Hematopoietic multipotent progenitor cell treated with erythropoietin and hydrocortisone succinate and interleukin-3 and kit ligand, for 17 days (in vitro differentiated cells): ENCODE measurements around the gene NHEJ1.

ENCODE experiments used
- DNase-seq: peaks from one replicate; pipeline ENCODE4 v3.0.0-alpha.2; 2015; ENCODE audit warnings: low spot score

NHEJ1 gene

DNA sequence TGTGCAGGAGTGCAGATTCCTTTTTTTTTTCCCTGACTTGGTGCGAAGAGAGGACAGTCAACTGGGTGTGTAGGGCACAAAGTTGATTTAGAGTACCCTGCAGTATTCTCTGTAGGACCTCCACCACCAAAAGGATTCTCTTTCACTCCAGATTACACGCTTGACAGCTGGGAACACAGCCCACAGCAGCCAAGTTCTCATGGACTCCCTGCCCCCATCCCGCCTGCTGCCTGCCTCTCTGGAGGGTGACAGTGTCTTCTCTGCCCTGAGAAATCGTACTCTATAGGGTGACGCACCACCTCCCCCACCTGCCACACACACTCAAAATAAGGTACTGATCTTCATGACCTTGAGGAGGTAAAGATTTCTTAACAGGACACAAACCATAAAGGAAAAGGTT lies 73.3 kb downstream of the NHEJ1 start:
- no peak for DNase-seq

DNA sequence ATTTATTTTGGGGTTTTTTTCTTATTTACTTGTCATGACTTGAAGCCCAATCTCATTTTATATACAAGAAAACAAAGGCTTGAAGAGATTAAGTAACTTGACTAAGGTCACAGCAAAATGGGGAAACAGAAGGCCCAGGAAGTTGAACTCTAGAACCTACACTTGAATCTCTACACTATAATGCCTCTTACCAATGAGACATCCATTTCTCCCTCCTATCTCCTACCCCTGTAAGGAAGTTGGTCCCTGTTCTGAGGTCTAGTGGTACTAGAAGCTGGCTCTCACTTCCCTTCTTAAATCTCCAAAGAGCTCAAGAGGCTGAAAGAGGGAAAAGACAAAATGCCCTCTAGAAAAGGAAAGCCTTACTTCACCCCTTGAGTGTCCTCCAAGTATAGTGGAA lies 74.4 kb downstream of the NHEJ1 start:
- no peak for DNase-seq

DNA sequence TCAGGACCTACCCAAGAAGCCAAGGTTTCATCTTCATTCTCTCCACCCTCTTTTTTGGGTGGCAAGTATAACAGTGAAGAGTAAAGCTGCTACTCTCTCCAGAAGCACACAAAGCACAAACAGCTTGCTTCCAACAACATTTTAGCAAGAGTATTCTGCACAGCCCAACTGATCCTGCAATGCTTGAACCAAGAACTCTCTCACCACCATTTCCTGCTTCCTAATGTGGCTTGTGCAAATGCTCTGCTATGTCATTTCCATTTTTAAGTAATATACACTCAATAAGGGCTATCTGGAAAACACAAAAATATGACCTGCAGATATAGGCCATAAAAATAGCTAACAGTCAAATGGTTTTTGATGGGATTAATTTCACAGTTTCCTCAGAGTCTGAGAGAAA lies 75.8 kb downstream of the NHEJ1 start:
- no peak for DNase-seq

DNA sequence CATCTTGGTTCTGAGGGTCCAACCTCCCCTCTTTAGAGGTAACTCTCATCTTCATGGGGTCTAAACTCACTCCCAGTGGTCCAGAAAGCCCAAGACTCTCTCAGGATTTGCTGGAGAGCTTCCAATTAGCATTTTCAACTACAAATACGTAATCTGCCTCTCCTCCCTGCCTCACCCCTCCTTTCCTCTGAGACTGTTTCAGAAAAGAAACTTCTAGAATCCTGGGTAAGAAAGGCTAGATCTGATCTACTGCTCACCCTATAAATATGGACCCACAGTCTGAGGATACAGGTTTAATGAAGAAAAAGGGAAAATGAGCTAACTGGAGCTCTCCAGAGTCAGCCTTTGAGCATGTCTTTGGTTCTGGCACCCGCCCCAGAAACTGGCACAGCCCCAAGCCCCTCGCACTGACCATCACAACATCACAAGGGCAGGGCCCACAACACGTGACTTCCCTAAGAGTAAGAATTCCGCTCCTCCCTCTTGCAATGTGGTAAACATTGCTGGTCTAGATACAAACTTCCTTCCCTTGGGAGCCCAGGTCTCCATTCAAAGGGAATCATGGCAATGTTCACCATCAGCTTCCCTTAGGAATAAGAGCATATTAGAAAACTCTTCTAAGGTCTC lies 78.2 kb downstream of the NHEJ1 start:
- no peak for DNase-seq

DNA sequence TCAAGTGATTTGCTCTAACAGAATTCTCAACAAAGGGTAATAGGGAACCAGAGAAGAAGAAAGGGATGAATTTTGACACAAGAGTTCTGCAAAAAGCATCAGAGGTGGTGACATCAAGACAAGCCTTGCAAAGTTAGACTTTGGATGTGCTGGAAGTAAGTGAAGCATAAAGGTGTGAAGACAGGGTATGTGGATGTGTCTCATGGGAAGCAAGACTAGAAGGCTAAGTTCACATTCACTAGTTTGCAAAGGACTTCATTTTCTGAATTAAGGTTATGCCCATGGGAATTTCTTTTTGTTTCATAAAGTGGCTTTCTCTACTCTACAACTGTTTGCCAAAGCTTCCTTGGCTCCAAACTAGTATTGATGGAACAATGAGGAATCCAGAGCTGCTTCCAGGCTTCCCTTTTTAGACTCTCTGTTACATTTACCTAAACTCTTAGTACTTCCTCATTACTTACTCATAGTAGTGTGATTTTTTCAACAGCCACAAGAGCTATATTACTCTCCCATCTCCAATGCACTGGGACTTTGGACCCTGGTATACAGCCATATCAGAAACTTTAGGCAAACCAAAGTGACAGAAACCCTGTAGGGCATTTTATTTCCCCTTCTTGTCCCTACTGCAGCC lies 78.8 kb downstream of the NHEJ1 start:
- no peak for DNase-seq

DNA sequence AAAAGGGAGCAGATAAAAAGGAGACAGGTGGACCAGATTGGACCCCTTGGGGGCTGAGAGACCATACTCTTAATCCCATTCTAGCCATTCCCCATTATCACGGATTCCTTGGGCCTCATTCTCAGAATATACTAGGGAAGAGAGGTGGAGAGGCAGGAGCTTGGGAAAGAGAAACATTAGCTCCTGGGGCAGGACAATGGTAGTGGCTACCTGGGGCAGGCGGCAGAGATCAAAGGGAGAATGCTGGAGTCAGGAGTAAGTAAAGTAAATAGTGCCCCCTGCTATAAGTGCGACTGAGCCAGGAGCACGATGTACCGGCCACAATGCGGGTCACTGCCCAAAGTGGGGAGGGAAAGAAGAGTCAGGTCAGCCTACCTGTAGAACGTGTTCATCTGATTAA lies 79.5 kb downstream of the NHEJ1 start:
- DNase-seq = no peak

DNA sequence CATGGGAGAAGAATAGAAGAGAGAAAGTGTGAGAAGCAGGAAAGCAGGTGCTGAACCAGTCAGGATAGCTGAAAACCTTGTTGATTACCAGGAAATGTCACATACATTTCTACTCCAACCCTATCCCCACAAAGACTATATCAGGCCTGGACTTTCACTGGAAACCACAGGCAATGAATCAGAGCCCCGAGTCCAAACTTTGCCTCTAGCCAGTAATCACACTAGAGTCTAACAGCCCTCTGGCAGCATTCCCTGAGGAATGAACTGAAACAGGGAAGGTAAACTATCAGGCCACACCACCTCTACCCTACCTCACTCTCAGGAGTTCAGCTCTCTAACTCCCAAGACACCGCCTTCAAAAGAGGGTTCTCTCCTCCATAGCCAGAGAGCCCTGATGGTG lies 81.2 kb downstream of the NHEJ1 start:
- DNase-seq = no peak

DNA sequence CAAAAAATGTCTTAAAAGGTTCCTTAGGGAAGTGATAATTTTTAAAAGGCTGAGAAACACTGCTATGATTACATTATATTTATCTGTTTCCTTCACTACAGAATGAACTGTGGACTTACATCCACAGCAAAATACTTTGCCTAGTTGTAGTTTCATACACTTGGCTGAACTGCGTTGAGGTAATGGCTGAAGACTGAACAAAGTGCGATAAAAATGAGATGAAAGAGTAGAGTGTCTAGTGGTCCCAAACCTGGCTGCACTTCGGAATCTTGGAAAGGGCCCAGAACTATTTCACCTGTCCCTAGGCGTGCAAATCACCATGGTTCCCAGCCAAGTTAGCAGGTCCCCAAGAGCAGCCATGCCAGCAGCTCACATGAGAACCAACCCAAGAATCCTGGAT lies 81.7 kb downstream of the NHEJ1 start:
- no peak for DNase-seq

DNA sequence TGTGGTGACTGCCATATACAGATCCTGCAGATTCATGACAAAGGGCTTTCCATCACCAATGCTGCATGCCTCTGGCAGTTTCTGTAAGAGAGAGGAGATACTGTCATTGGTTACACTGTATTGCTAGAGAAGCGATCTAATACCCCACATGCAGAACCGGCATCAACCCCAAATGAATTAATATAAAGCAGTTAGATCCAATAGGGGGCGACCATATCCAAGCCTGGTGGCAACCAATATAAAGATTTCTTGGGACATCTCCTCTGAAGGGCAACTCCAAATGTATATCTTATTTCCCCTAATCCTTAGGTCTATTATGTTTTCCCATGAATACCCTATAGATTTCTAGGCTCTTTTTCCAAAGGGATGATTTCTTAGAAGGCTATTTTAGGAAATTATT lies 82.5 kb downstream of the NHEJ1 start:
- DNase-seq = no peak

DNA sequence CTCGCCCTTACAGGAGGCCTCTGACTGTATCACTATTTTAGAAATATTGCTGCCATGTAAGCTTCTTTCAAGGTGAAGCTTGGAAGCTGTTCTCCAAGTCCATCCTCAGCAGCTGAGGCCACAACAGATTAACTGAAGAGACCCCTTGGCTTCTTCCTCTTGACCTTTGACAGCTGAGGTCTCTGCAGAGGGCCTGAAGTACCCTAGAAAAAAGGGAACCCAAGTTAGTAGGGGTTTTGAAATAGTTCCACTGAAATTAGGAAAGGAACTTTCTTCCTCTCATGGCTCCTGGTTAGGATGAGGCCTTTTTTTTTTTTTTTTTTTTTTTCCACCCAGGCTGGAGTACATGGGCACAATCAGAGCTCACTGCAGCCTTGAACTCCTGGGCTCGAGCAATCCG lies 84.4 kb downstream of the NHEJ1 start:
- DNase-seq = no peak

DNA sequence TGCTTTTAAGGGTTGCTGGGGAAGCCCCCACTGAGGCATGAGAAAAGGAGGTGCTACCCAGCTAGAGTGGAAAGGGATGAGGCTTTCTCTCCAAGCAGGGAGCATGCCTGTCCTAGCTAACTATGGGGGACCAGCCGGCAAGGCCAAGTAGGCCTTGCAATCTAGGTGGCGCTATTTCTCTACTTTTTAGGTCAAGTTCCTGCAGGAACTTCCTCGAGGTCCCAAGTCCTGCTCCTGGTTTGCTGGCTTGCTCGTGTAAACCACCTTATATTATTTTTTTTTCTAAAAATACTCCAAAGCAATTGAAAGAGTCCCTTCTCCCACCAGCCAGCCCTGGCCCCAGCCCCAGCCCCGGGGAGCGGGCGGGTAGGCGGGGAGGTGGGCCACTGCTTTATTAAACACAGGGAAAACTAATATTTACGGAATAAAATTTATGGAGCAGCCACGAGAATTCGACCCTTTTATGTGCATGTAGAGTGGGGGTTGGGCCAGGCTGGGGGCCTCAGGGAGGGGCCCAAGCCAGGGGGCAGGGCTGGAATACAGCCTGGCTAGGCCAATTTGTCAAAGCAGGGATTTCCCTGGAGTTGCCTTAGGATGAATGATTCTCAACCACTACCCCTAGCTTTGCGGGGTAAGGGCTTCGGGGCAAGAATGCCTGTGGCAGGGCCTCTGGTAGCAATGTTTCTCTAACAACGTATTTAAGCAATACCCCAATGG lies 87.0 kb downstream of the NHEJ1 start:
- peak; percentile 52 for DNase-seq

DNA sequence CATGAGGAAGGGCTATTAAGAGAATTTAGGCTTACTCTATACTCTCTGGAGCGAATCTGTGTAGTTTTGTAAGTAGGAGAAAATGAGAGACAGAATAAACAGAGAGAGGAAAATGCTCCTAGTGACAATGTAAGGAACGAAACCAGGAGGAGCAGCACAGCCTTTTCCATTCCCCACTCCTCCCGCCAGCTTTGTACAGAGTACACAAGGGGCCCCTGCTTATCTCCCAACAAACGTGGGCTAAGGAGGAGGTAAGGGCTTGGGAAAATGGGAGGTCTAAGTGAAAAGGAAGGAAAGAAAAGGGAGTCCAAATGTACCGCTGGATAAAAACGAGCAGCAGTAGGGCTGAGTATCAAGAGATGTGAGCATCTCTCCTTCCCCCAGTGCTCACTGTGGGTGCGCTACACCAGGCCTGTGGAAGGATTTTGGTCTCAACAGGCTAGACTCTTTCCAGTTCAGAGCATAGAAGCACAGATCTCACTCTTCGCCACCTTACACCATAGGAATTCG lies 87.8 kb downstream of the NHEJ1 start:
- no peak for DNase-seq

DNA sequence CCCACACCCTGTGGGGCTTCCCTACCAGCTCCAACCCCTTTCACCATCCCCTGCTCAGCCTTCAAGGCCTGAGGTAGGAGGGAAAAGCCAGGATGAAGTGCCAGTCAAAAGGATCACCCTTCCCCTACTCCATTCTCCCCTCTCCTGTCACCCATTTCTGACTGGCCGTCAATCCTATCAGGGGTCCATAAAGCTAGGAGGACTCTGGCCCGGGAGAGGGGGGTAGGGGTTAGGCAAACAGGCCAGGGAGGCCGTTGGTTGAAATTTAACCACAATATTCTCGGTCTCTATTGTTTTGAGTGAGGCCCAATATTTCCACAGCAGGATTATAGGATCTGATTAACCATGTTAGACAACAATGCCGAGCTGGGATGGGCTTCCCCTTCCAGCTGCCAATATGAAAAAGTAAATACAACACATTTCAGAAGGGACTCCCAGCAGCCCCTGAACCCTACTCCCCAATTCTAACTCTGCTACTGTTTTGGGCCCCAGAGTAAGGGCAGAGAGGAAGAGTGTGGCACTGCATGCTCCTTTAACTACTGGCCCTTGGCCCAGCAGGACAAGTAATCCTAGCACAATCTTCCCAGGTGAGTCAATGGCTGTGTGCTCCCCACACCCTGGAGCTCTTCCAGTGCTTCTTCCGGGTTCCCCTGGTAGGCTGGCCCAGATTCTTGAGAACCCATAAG lies 89.3 kb downstream of the NHEJ1 start:
- DNase-seq = no peak

DNA sequence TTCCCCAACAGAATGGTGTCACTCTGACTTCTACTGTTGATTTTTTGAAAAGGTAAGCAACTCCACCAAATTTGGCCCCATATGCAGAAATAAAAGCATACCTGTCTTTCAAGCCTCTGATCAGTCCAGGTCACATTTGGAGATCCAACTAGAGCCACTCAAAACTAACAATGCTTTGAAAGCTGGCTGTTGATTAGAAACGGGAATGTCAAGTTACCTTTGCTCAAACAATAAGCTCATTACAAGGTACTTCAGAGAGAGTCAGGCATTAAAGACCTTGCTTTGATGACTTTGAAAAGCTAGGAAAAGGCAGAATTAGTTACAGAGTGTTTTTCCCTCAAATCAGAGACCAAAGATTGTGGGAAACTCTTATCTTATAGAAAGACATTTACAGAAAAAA lies 95.1 kb downstream of the NHEJ1 start:
- no peak for DNase-seq

DNA sequence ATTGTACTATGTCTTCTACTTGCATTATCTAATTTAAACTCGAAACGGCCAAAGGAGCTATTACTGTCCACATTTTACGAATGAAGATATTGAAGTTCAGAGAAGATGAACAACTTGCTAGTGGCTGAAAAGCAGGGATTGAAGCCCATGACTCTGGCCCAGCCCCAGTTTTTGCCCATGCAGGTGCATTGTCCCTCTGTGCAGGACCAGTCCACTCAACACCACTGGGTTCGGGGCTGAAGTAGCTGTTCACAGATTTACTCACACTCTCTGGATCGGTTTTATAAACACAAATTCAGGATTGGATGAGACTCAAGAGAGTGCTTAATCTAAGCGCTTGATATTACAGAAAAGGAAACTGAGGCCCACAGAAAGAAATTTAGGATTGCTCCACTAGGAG lies 98.5 kb downstream of the NHEJ1 start:
- no peak for DNase-seq

DNA sequence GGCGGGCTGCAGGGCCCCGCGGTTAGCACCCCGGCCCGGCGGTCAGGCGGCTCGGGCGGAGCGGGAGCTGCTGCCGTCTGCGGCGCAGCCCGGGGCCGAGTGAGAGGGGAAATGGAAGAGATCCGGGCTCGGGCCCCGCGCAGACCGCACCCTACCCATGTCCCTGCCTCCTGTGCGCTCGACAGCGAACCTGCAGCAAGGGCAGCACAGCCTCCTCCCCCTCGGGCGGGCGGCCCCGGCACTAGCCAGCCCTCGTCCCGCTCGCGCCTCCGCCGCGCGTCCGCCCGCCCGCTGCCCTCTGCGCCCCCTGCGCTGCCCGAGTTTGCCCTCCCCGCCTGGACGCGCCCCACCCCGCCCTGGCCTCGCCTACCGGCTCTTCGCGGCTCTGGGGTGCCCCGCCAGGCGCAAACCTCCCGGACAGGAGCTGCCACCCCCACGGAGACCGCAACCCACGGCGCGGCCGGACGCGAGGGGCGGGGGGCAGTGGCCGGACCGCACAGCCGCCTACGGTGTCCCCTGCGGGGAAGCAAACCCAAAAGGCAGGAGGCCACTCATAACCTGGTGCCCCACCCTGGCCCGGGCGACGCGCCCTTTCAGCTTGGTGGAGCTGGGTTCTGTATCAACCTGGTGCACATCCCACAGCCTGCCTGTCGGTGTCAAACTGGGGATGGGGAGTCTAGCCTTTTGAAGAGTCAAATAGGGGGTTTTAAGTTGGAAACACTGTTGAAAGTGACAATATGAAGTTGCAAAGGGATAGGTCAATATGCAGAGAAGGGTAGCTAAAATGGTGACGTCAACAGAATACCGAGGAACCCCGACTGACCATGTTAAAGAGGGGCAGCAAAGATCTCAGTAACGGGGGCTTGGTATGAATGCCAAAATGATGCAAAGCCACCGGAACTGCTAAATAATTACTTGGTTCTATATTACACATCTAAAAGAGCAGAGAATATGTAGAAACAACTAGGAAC lies 99.5 kb downstream of the NHEJ1 start, which contains the start of gene IHH:
IHH (minus strand) TSS at position 101 of the 971 bp plus-strand sequence. CDS start 454 bp downstream, outside the sequence.
- DNase-seq = no peak

DNA sequence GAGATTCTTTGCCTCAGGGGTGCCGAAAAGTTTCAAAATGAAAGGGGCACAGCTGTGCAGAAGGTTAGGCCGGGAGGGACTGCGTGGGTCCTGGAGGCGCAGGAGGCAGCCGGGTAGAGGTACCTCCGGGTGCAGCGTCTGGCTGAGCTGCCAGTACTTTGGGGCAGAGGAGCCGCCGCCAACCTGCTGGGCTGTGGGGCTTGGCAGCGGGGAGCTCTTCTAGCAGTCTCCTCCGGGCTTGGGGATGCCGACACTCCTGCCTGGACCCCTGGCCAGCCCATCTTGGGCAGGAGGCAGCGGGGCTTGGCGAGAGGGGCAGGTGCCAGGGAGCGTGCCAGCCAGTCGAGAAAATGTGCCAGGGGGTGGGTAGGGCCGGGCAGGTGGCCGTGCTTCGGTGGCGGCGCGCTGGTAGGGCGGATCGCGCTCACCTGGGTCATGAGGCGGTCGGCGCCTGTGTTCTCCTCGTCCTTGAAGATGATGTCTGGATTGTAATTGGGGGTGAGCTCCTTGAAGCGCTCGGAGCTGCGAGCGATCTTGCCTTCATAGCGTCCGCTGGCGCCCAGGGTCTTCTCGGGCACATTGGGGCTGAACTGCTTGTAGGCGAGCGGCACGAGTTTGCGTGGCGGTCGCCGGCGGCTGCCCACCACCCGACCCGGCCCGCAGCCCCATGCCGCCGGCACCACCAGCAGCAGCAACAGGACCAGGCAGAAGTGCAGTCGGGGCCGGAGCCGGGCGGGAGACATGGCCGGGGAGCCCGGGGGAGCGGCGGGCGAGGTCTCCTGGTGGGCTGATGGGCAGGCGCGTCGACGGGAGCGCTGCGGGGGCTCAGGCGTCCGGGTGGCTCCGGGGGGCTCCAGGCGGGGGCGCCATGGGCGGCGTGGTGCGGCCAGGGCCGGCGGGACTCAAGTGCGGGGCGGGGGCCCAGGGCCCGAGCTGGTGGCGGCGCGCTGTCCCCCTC lies 100.6 kb downstream of the NHEJ1 start:
- no peak for DNase-seq

DNA sequence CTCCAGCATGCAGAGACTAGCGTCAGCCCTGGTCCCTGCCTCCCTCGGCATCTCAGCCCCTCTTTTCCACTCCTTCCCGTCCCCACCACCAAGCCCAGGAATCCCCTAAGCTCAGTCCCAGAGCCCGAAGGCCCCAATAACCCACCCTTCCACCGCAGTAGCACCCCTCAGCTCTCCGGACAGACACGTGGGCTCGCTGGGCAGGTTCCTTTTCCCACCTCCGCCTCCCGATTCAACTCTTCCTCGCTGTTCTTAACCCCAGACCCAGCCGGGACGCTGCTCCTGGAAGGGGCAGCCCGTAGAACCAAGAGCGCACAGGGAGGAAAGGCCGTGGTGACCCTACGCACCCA lies 101.3 kb downstream of the NHEJ1 start:
- DNase-seq = no peak

DNA sequence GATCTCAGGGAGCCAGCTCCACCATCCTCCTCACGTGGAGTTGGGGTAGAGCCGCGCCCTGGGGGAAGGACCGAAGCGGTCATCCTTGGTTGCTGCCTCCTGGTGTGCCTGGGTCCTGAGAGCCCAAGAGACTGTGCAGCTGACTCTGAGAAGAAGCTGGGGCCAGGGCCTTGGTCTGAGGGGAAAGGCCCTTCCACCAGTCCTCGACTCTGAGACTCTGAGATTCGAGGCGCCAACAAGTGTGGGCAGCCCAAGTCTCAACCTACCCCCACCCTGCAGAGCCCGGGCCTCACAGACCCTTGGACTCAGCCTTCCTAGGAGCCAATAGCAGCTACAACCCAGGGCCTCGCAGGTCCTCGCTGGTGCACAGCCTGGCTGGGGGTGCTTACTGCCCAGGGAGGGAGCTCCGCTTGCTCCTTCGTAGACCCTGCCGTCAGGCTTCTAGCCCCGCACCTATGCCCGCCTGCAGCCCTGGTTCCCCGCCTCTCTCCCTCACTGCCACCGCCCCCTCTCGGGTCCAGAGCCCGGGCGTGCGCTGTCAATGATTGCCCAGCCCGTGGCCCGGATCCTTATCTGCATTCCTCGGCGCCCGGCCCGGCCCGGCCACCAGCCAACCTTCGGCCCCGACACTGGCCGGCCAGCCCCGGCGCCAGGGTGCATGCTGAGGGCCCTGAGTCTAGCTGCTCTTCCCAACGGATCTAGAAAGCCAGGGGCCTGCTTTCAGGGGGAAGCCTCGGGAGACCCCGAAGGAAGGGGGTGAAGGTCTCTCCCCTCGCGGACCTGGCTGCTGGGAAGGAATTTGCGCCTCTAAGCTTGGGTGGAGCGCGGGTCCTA lies 101.9 kb downstream of the NHEJ1 start:
- DNase-seq = no peak
